ENCODE data around the gene OR5H1. TPM values are rescaled to one million over a fixed set of nuclear protein-coding genes. Genes with fewer than 3 reads are reported as not detected.
"Not testable (repeated sequence)": the region's sequence is repeated elsewhere in the genome, so short reads cannot be mapped to it uniquely, and the experiment has no call there.

The OR5H1 gene
- polyA plus RNA-seq (ENCODE audit: insufficient read length in 3 of 3), result not detected

GRCh38 chr3:98130421-98130820 lies at the start of gene OR5H1:
TSS of gene OR5H1 (plus strand) at chr3:98130721. CDS start at chr3:98132698, 1,977 bp downstream.
- DNase-seq (ENCODE audit: low read depth in 3 of 3, low spot score in 2 of 3), result no peak

GRCh38 chr3:98086873-98087272 lies 43.6 kb upstream of the OR5H1 start, which contains the start of gene OR5AC2:
TSS of gene OR5AC2 (plus strand) at chr3:98087173. CDS start at chr3:98087173, 0 bp downstream.
- DNase-seq (ENCODE audit: low read depth in 3 of 3, low spot score in 2 of 3), result no peak

GRCh38 chr3:98095882-98096281 lies 34.6 kb upstream of the OR5H1 start:
- DNase-seq (ENCODE audit: low read depth in 3 of 3, low spot score in 2 of 3), result no peak

DNA sequence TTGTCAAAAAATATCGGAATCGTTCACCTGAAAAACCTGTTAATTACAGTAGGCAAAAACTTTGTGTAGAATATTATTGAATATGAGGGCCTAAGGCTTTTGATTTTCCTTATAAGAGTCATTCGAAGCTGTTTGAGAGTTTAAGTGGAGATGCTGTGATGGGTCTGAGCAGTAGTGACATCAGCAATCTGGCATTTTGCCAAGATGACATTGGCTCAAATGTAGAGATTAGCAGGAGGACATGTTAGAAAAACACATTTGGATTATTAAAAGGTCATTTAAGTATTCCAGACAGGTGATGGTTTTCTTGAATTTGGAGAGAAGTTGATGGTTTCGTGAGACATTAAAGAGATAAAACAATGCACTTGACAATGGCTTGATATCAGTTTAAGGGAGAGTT lies 30.7 kb upstream of the OR5H1 start:
- DNase-seq (ENCODE audit: low read depth in 3 of 3, low spot score in 2 of 3), result no peak

DNA sequence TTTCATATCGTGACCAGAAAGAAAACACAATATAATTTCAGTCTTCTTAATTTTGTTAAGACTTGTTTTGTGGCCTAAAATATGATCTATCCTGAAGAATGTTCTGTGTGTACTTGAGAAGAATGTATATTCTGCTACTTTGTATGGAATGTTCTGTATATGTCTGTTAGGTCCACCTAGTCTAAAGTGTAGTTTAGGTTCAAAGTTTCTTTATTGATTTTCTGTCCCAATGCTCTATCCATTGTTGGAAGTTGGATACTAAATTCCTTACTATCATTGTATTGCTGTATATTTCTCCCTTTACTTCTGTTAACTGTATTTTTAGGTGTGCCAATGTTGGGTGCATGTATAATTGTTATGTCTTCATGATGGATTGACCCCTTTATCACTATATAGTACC lies 22.4 kb upstream of the OR5H1 start:
- no peak for DNase-seq (ENCODE audit: low read depth in 3 of 3, low spot score in 2 of 3)

DNA sequence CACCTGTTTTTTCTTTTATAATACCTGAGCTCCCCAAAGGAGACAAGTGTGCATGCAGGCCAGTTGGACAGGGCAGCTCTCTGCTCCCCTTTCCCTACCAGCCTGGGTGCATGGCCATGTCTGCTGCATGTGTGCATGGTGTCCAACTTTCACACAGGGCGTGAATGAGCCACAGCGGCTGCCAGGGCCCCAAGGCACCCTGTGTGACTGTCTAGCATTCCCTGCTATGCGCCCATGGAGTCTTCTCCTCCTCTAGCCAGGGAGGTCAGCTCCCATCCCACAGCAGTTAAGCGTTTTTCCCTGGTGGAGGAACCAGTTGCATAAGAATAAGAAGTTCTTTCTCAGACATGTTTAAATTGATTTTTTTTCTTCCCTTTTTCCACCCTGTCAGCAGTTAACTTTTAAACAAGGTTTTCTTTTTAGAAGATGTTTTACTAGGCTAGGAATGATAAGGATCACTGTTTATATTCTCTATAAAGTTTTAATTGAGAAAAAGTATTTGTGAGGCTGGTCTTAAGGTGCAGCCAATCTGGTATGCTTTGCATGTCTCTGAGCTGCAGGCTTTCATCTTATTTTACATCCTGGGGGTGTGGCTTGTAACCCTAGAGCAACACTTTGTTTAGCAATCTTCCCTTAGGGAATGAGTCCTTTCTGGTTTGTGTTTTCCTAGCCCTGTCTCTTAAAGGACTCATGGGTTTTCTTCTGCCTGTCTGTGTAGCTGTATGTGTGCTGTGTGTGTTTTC lies 20.5 kb upstream of the OR5H1 start:
- DNase-seq (ENCODE audit: low read depth in 3 of 3, low spot score in 2 of 3), result no peak

DNA sequence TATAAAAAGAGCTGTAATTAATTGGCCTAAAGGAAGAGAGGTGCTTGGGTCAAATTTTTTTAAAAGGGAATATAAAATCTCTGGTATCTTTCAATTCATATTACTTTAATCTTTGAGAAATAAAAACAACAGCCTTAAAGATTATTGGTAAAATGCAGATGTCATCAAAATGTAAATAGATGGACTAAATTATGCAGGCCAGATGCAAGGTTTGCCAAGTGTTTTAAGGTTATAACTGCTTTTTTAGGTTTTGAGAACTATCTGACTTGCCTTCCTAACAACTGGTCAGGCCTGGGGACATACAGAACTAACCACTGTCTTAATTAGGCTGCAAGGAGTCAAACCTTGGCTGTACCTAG lies 20.0 kb upstream of the OR5H1 start:
- DNase-seq (ENCODE audit: low read depth in 3 of 3, low spot score in 2 of 3), result no peak

- no peak for DNase-seq (ENCODE audit: low read depth in 3 of 3, low spot score in 2 of 3)
Observed at GRCh38 chr3:98114264-98114663, 16.3 kb upstream of the OR5H1 start.

DNA sequence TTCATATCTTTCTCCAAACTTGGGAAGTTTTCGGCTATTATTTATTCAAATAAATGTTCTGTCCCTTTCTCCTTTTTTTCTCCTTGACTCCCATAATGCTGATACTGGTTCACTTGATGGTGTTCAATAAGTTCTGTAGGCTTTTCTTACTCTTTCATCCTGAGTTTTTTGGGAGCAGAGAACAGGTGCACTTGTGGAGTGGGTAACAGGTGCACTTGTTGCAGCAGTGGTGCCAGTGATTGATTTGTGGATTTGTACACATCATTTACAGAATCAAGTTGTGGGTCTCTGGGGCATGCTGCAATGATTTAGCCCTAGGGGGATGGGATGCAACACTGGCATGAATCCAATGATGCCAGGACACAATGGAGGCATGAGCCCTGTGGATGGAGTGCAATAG lies 14.8 kb upstream of the OR5H1 start:
- no peak for DNase-seq (ENCODE audit: low read depth in 3 of 3, low spot score in 2 of 3)

GRCh38 chr3:98136631-98137030 lies 6.1 kb downstream of the OR5H1 start:
- no peak for DNase-seq (ENCODE audit: low read depth in 3 of 3, low spot score in 2 of 3)

DNA sequence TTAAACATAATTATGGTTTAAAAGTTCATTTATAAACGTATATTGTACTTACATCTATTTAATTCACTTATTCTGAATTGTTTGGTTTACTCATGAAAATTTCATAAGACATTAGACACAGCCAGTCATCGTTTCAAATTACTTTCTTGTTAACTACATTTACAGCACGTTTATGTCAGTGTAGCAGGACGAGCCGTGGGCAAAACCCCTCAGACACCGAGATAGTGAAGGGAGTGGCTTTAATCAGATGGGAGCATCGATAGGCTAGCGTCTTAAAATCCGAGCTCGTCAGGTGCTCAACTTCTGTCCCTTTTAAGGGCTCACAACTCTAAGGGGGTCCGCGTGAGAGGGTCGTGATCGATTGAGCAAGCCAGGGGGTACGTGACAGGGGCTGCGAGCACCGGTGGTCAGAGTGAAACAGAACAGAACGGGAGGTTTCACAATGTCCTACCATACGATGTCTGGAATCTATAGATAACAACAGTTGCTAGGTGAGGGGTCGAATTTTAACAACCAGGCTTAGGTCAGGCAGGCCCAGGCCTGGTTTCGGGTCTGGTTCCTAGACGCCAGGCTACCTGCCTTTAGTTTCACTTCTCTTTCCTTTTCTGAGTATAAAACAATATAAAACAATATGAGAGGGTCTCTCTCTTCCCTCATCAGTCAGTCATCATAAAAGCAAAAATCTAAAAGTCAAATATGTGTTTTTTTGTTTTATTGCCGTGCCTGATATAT lies 7.5 kb downstream of the OR5H1 start:
- not testable (repeated sequence) for DNase-seq (ENCODE audit: low read depth in 3 of 3, low spot score in 2 of 3)

GRCh38 chr3:98140531-98140930 lies 10.0 kb downstream of the OR5H1 start:
- no peak for DNase-seq (ENCODE audit: low read depth in 3 of 3, low spot score in 2 of 3)

DNA sequence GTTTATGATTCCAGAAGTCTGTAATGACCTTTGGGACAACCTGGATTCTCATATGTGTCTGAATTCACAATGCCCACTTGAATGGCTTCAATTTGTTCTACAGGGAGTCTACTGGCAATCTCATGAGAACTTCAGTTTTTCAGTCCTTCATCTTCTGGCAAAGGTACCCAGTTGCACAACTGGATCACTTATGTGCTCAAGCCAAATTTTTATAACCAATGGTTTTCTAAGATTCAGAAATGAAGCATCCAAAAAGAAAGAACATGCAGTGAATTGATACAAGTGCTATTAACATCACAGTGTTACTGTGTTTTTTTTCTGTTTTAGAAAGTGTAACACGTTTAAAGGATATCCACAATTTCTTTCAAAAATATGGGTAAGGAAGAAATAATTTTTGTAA lies 16.7 kb downstream of the OR5H1 start, which contains the start of gene OR5H14:
Gene OR5H14 (plus strand): TSS at position 301 of the 400 bp plus-strand sequence. CDS start 1,907 bp downstream, outside the sequence.
- no peak for DNase-seq (ENCODE audit: low read depth in 3 of 3, low spot score in 2 of 3)

DNA sequence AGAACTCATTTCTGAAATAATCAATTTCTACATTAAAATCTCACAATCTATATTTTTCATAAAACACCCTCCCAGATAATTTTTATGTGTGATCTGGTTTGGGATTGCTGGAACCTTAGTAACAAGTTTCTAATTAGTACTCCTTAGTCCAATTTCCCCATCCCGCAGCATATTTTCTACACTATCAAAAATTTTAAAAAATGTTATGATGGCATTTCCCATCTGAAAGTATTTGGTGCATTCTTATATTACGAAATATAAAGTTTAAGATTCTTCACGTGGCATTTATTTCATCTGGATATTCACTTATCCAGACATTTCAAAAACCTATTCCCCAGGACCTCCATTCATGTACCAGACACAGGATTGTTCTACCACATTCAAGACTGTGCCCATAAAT lies 18.2 kb downstream of the OR5H1 start:
- no peak for DNase-seq (ENCODE audit: low read depth in 3 of 3, low spot score in 2 of 3)

DNA sequence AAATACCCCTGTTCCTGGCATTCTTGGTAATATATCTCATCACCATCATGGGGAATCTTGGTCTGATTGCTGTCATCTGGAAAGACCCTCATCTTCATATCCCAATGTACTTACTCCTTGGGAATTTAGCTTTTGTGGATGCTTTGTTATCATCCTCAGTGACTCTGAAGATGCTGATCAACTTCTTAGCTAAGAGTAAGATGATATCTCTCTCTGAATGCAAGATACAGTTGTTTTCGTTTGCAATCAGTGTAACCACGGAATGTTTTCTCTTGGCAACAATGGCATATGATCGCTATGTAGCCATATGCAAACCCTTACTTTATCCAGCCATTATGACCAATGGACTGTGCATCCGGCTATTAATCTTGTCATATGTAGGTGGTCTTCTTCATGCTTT lies 18.9 kb downstream of the OR5H1 start:
- DNase-seq (ENCODE audit: low read depth in 3 of 3, low spot score in 2 of 3), result not testable (repeated sequence)

DNA sequence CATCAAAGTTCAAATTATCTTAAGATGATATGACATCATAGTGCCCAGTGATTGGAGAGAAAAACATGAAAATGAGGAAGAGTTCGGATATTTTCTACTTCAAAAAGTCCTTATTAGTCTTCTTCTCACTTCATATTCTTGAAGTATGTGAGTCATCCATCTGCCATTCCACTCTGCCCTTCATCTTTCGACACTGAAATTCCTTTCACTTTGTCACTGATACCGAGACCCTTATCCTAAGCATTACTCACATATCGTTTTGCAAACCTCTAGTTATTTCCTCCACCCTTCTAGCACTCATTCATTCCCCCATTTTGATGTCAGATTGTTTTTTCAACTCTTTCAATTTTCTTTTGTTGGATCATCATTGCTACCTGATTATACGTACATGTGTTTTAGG lies 20.7 kb downstream of the OR5H1 start:
- DNase-seq (ENCODE audit: low read depth in 3 of 3, low spot score in 2 of 3), result no peak

GRCh38 chr3:98166396-98166795 lies 35.9 kb downstream of the OR5H1 start, which contains the start of gene OR5H15:
TSS of gene OR5H15 (plus strand) at chr3:98166696. CDS start at chr3:98168700, 2,004 bp downstream.
- DNase-seq (ENCODE audit: low read depth in 3 of 3, low spot score in 2 of 3), result no peak

GRCh38 chr3:98171071-98171470 lies 40.5 kb downstream of the OR5H1 start:
- DNase-seq (ENCODE audit: low read depth in 3 of 3, low spot score in 2 of 3), result no peak

- DNase-seq (ENCODE audit: low read depth in 3 of 3, low spot score in 2 of 3), result no peak
Observed at GRCh38 chr3:98172621-98173020, 42.1 kb downstream of the OR5H1 start.

- no peak for DNase-seq (ENCODE audit: low read depth in 3 of 3, low spot score in 2 of 3)
Observed at GRCh38 chr3:98180319-98180890, 49.9 kb downstream of the OR5H1 start.

DNA sequence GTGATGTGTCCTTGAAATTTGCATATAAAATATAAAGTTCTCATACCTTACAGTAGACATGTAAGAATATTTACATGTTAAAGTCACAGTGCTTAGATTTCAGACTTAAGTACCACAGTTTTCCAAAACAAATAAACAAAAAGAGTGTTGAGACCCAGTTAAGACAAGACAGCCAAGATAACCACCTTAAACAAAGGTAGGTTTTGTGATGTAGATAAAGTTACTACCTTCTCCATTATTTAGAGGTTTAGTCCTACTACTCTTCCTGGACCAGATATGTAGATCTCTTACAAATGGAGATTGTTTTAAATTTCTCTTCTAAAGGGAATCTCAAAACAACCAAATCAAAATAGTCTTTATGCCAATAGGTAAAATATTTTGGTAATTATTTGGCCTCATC lies 51.7 kb downstream of the OR5H1 start:
- DNase-seq (ENCODE audit: low read depth in 3 of 3, low spot score in 2 of 3), result no peak

DNA sequence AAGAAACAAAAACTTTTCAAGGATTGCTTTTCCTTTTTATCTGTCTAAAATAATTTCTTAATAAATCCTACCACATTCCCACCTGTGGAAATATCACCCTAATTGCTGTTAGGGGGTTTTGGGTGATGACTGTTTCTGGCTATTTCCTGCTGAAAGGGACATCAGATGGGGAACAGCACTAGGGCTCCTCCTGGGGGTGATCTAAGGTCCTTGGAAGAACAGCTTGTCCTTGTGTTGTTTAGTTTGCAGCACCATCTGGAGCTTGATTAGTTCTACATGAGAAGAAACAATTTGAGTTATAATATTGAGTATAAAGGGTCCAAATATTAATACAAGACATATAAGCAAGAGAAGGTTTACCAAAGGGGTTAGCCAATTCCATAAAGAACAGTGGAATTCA lies 54.7 kb downstream of the OR5H1 start:
- no peak for DNase-seq (ENCODE audit: low read depth in 3 of 3, low spot score in 2 of 3)
